Measurements from ENCODE around the gene RAD52.

RAD52 gene

DNA sequence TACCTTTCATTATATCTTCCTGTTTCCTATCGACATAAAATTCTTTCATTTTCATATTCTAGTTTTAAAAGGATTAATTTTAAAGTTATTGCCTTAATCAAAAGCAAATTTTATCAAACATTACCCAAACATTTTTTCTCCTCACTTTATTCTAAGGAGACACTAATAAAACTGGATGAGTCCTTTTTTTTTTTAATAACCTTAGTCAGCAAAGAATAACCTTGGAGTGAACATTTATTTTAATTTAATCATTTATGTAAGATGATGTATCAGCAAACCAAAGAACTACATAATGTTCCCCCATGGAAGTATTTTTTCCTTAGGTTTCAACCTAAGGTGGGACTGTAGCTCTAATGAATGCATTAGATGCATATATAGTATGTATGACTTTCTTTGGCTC lies 83.9 kb downstream of the RAD52 start:
- Histone ChIP-seq H3K4me1 (no peaks in the 10 kb centered on the region), H3K27ac (no peak overlapping the region), H3K4me3 (ENCODE audit: low read depth, low read length) (no peak overlapping the region), H3K4me2 (ENCODE audit: low read length) (no peak overlapping the region), H3K27me3 (ENCODE audit: control insufficient read depth, insufficient read depth, low read length) (no peaks in the 10 kb centered on the region), H3K9me3 (ENCODE audit: control insufficient read depth, low read length) (no peaks in the 10 kb centered on the region), H3K9ac (no peak overlapping the region), H2AFZ (no peak overlapping the region), H3K79me2 (no peaks in the 10 kb centered on the region), H3K36me3 (ENCODE audit: control insufficient read depth, insufficient read depth, low read length) (no peaks in the 10 kb centered on the region)
- TF ChIP-seq, protein P1, sequence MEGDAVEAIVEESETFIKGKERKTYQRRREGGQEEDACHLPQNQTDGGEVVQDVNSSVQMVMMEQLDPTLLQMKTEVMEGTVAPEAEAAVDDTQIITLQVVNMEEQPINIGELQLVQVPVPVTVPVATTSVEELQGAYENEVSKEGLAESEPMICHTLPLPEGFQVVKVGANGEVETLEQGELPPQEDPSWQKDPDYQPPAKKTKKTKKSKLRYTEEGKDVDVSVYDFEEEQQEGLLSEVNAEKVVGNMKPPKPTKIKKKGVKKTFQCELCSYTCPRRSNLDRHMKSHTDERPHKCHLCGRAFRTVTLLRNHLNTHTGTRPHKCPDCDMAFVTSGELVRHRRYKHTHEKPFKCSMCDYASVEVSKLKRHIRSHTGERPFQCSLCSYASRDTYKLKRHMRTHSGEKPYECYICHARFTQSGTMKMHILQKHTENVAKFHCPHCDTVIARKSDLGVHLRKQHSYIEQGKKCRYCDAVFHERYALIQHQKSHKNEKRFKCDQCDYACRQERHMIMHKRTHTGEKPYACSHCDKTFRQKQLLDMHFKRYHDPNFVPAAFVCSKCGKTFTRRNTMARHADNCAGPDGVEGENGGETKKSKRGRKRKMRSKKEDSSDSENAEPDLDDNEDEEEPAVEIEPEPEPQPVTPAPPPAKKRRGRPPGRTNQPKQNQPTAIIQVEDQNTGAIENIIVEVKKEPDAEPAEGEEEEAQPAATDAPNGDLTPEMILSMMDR (IDR thresholded peaks at IDR 0.05) = no peak

DNA sequence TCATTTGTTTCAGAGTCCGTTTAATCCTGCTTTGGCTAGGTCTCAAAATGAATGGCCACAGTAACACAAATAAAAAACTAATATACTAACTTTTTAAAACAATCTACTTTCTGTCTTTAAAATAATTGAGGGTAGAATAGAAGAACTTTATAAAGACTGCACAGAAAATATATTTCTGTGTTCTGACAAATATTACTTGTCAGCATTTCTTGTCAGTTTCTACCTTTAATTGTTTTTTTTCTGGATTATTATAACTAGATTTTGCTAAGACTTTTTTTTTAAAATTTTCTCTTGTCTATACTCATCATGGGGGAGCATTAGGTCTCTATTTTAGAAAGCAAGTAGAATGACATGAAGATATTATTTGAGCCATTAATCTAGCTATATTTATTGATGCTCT lies 86.2 kb downstream of the RAD52 start:
- Histone ChIP-seq H3K9me3 (ENCODE audit: control insufficient read depth, low read length) (no peaks in the 10 kb centered on the region), H2AFZ (no peak overlapping the region), H3K36me3 (ENCODE audit: control insufficient read depth, insufficient read depth, low read length) (no peaks in the 10 kb centered on the region), H3K9ac (no peak overlapping the region), H3K4me1 (no peaks in the 10 kb centered on the region), H3K4me2 (ENCODE audit: low read length) (no peak overlapping the region), H3K27me3 (ENCODE audit: control insufficient read depth, insufficient read depth, low read length) (no peaks in the 10 kb centered on the region), H3K27ac (no peak overlapping the region), H3K4me3 (ENCODE audit: low read depth, low read length) (no peak overlapping the region), H3K79me2 (no peaks in the 10 kb centered on the region)
- TF ChIP-seq, protein P1 (IDR thresholded peaks at IDR 0.05) = no peak

DNA sequence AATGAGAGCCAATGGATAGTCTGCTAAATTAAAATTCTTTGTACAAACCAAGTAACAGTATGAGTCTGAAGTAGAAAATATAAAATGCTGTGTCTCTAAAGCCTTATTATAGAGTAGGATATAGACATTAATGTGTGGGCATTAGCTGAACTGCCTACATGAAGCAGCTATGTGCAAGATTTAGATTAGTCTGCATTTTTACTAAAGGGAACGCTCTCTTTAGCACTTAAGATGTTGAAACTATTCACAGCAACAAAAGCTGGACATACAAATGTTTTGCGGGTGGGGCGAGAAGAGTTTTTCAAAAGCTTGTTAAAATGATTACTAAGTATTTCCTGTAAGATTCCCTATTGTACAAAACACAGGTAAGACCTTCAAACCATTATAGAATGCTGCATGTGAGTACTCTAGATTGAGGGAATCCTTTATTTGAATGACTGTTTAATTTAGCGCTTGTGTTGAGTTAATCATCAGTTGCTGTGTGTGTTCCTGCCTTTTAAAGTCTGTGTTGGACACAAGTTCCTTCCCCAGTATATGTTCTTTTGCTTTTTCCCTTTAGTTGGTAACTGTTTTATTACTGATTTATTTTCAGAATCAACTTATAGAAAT lies 87.1 kb downstream of the RAD52 start:
- no peak overlapping the region for H3K9ac ChIP-seq
- no peaks in the 10 kb centered on the region for H3K9me3 ChIP-seq (ENCODE audit: control insufficient read depth, low read length)
- H3K4me1 ChIP-seq = no peaks in the 10 kb centered on the region
- H3K4me3 ChIP-seq (ENCODE audit: low read depth, low read length) = no peak overlapping the region
- no peak overlapping the region for H2AFZ ChIP-seq
- no peak overlapping the region for H3K4me2 ChIP-seq (ENCODE audit: low read length)
- no peaks in the 10 kb centered on the region for H3K36me3 ChIP-seq (ENCODE audit: control insufficient read depth, insufficient read depth, low read length)
- no peak overlapping the region for H3K27ac ChIP-seq
- H3K79me2 ChIP-seq = no peaks in the 10 kb centered on the region
- no peaks in the 10 kb centered on the region for H3K27me3 ChIP-seq (ENCODE audit: control insufficient read depth, insufficient read depth, low read length)
- TF ChIP-seq, protein P1 (IDR thresholded peaks at IDR 0.05) = no peak

Measured in parathyroid adenoma (tissue), 2 donors.